Neural crest cell (in vitro differentiated cells): Measurements from ENCODE around the gene LCMT2. TPM values are rescaled to one million over a fixed set of nuclear protein-coding genes. Genes with fewer than 3 reads are reported as not detected.

Source experiments
- DNase-seq: peaks from one replicate; pipeline ENCODE4 v3.0.0; 2021; ENCODE audit warnings: low read depth, mixed read lengths, low spot score
- H3K27ac Mint-ChIP-seq: one replicate; pipeline ENCODE4 v1.8.0; 2021; ENCODE audit warnings: mild to moderate bottlenecking, mixed read lengths; ENCODE audit not compliant: unreplicated experiment
- H3K27me3 Mint-ChIP-seq: 2 replicates; pipeline ENCODE4 v1.8.0; 2021; ENCODE audit warnings: low read depth, mild to moderate bottlenecking, mixed read lengths
- H3K36me3 Mint-ChIP-seq: 2 replicates; pipeline ENCODE4 v1.8.0; 2021; ENCODE audit warnings: low read depth, mild to moderate bottlenecking, mixed read lengths
- H3K4me1 Mint-ChIP-seq: 2 replicates; pipeline ENCODE4 v1.8.0; 2021; ENCODE audit warnings: mixed read lengths
- H3K4me3 Mint-ChIP-seq: one replicate; pipeline ENCODE4 v1.8.0; 2021; ENCODE audit warnings: mild to moderate bottlenecking, mixed read lengths
- H3K9me3 Mint-ChIP-seq: 2 replicates; pipeline ENCODE4 v1.8.0; 2021; ENCODE audit warnings: mixed read lengths
- total RNA-seq: library from RNA; stranded (reverse); gene quantifications from 2 replicates; pipeline ENCODE4 v1.2.1, GENCODE V29; 2021
- TF ChIP-seq, protein P1 (sequence below): fragments of 200-600 bp; sonication (generic); conservative IDR thresholded peaks from 2 replicates; pipeline ENCODE4 v1.5.0; 2021; ENCODE audit warnings: antibody characterized with exemption, mild to moderate bottlenecking

The LCMT2 gene
- total RNA-seq, 1 donor from 2014 or later, result 18.8 TPM

GRCh38 chr15:43370310-43370974 is 40.1 kb upstream of the LCMT2 start:
- H3K36me3 Mint-ChIP-seq, result peaks cover 45% of the 10 kb centered on the region
- no peaks in the 10 kb centered on the region for H3K27me3 Mint-ChIP-seq
- peaks cover 60% of the 10 kb centered on the region for H3K4me1 Mint-ChIP-seq
- peak overlapping the region; percentile 79 for H3K27ac Mint-ChIP-seq
- peaks cover 12% of the 10 kb centered on the region for H3K9me3 Mint-ChIP-seq
- peak; percentile 27 for DNase-seq
- TF ChIP-seq, protein P1, sequence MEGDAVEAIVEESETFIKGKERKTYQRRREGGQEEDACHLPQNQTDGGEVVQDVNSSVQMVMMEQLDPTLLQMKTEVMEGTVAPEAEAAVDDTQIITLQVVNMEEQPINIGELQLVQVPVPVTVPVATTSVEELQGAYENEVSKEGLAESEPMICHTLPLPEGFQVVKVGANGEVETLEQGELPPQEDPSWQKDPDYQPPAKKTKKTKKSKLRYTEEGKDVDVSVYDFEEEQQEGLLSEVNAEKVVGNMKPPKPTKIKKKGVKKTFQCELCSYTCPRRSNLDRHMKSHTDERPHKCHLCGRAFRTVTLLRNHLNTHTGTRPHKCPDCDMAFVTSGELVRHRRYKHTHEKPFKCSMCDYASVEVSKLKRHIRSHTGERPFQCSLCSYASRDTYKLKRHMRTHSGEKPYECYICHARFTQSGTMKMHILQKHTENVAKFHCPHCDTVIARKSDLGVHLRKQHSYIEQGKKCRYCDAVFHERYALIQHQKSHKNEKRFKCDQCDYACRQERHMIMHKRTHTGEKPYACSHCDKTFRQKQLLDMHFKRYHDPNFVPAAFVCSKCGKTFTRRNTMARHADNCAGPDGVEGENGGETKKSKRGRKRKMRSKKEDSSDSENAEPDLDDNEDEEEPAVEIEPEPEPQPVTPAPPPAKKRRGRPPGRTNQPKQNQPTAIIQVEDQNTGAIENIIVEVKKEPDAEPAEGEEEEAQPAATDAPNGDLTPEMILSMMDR, result no peak
- H3K4me3 Mint-ChIP-seq, result peak overlapping the region; percentile 94

GRCh38 chr15:43361313-43361903 is 31.0 kb upstream of the LCMT2 start:
- peaks cover 9% of the 10 kb centered on the region for H3K4me1 Mint-ChIP-seq
- H3K4me3 Mint-ChIP-seq, result no peak overlapping the region
- H3K27ac Mint-ChIP-seq, result no peak overlapping the region
- H3K27me3 Mint-ChIP-seq, result no peaks in the 10 kb centered on the region
- DNase-seq, result no peak
- TF ChIP-seq, protein P1, result no peak
- peaks cover 82% of the 10 kb centered on the region for H3K36me3 Mint-ChIP-seq
- H3K9me3 Mint-ChIP-seq, result peaks cover 35% of the 10 kb centered on the region

GRCh38 chr15:43360821-43361220 is 30.4 kb upstream of the LCMT2 start:
- Mint-ChIP-seq H3K27me3 (no peaks in the 10 kb centered on the region), H3K36me3 (peaks cover 81% of the 10 kb centered on the region), H3K9me3 (peaks cover 39% of the 10 kb centered on the region), H3K4me1 (peaks cover 5% of the 10 kb centered on the region), H3K27ac (no peak overlapping the region), H3K4me3 (no peak overlapping the region)
- TF ChIP-seq, protein P1, result no peak
- DNase-seq, result no peak

DNA sequence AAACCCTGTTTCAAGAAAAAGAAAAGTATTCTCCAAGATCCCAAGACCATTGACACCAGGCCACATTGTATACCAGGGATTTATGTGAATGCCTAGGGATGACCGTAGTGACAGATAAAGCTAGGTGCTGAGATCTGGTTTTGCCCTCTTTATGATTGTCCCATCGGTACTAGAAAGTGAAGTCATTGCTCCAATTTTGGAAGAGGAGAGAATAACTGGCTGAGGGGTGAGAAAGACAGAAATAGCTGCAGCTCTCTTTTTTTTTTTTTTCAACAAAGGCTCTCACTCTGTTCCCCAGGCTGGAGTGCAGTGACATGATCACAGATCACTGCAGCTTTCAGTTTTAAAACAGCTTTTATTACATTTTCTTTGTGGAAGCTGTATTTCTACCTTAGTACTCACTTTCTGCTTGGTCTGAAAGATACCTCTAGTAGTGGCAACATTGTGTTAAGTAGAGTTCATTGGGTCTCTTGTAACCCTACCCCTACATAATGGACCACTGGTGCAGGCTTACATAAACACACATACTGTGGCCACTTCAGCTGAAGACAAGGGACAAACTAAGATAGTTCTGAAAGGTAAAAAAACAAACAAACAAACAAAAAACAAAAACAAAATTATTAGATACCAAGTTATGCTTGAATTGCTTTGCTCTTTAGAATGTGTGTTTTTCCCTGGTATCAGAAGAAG is 22.5 kb upstream of the LCMT2 start:
- H3K36me3 Mint-ChIP-seq, result peaks cover 16% of the 10 kb centered on the region
- TF ChIP-seq, protein P1, result no peak
- peaks cover 3% of the 10 kb centered on the region for H3K9me3 Mint-ChIP-seq
- no peak overlapping the region for H3K4me3 Mint-ChIP-seq
- H3K27me3 Mint-ChIP-seq, result no peaks in the 10 kb centered on the region
- DNase-seq, result no peak
- H3K4me1 Mint-ChIP-seq, result no peaks in the 10 kb centered on the region
- no peak overlapping the region for H3K27ac Mint-ChIP-seq

DNA sequence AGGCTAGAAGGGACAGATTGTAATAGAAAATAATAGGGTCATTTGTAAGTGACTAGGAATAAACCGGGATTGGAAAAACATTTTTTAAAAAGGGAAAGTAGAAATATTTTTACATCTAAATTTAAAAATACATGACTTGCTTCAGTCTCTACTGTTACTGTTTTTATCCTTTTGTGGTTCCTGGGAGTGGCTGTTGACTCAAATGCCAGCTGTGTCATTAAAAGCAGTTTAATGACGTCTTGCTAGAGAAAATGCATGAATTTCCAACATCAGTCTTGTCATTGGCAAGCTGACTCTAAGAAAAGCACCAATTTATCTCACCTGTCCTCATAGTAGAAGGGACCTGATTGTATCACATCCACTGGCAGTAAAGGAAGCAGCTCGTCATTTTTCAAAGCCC is 16.7 kb upstream of the LCMT2 start:
- no peak overlapping the region for H3K27ac Mint-ChIP-seq
- TF ChIP-seq, protein P1, result no peak
- no peak overlapping the region for H3K4me3 Mint-ChIP-seq
- H3K27me3 Mint-ChIP-seq, result no peaks in the 10 kb centered on the region
- H3K9me3 Mint-ChIP-seq, result no peaks in the 10 kb centered on the region
- no peak for DNase-seq
- no peaks in the 10 kb centered on the region for H3K4me1 Mint-ChIP-seq
- H3K36me3 Mint-ChIP-seq, result peaks cover 6% of the 10 kb centered on the region
